ENCODE results near the gene OR8B3. TPM values are rescaled to one million over a fixed set of nuclear protein-coding genes. Genes with fewer than 3 reads are reported as not detected.

OR8B3 gene
- total RNA-seq, 1 donor from 2014 or later, result not detected

GRCh38 chr11:124359566-124359965 lies 39.3 kb downstream of the OR8B3 start:
- ATAC-seq, result no peak

GRCh38 chr11:124346311-124346955 lies 52.4 kb downstream of the OR8B3 start:
- no peak for ATAC-seq

Other genes starting within 250 kb of the OR8B3 start
- not detected for gene OR10D3, start 215.7 kb downstream of the OR8B3 start, total RNA-seq
- not detected for gene OR8G1, start 157.9 kb downstream of the OR8B3 start, total RNA-seq
- gene OR8G5, start 142.6 kb downstream of the OR8B3 start, total RNA-seq, result not detected
- gene OR8D1, start 85.1 kb downstream of the OR8B3 start, total RNA-seq, result not detected
- gene OR8D2, start 78.8 kb downstream of the OR8B3 start, total RNA-seq, result not detected
- gene OR8B2, start 14.5 kb downstream of the OR8B3 start, total RNA-seq, result not detected
- gene OR8B4, start 25.8 kb upstream of the OR8B3 start, total RNA-seq, result not detected
- not detected for gene OR8B8, start 46.7 kb upstream of the OR8B3 start, total RNA-seq
- gene OR8B12, start 144.6 kb upstream of the OR8B3 start, total RNA-seq, result not detected
- gene OR8A1, start 171.0 kb upstream of the OR8B3 start, total RNA-seq, result not detected
- gene PANX3, start 212.4 kb upstream of the OR8B3 start, total RNA-seq, result not detected
- 18.5 TPM for gene TBRG1, start 223.8 kb upstream of the OR8B3 start, total RNA-seq

Data from esophagus mucosa (tissue), 1 donor.